Prostate gland (tissue), 2 donors: ENCODE results near the gene CLTB.

Experiments used
- CTCF ChIP-seq, 4 experiments: fragments of 200-600 bp in 2 of 4; fragments of 450-650 bp in 2 of 4; sonication (generic) in 2 of 4; IDR thresholded peaks; 1 replicate in 3 of 4; 2 replicates in 1 of 4; pipeline ENCODE4 v1.5.1; 2016 to 2019; ENCODE audit warnings: antibody characterized with exemption in 4 of 4, mild to moderate bottlenecking in 2 of 4, moderate library complexity in 2 of 4
- POLR2A ChIP-seq: fragments of 450-650 bp; IDR thresholded peaks from one replicate; pipeline ENCODE4 v1.6.1; 2016; ENCODE audit warnings: antibody characterized with exemption, mild to moderate bottlenecking

DNA sequence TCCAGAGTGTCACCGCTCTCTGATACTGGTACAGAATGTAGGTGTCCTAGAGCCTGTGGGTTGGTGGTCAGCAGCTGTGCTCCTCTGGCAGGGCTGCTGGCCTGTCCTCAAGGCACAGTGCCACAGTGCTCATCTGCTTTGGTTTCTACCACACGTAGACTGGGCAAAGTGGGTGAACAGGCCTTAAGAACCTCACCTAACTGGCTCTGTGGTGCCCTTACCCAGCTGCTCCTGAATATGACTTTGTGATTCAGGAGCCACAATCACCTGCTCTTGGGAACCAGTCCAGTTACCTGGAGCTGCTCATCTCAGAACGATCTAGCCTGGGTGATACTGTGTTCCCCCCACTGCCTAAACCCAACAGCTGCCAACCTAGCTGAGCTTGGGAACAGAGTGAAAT lies 34.4 kb downstream of the CLTB start:
- no peak for TF ChIP-seq CTCF (IDR thresholded peaks at IDR 0.05)
- TF ChIP-seq POLR2A: no peak
